Epithelial cell of proximal tubule (primary cell): Measurements from ENCODE around the gene ADGRB2. TPM values are rescaled to one million over a fixed set of nuclear protein-coding genes. Genes with fewer than 3 reads are reported as not detected.
A peak's percentile ranks its signal among the peaks of the same experiment; 100 is the strongest.

Source experiments
- DNase-seq: peaks from one replicate; pipeline ENCODE4 v3.0.0-alpha.2; 2011; ENCODE audit warnings: low read depth
- H3K4me3 ChIP-seq: 2 replicates; pipeline ENCODE4 v1.5.1; 2011; ENCODE audit warnings: low read depth, mild to moderate bottlenecking, low read length
- CTCF ChIP-seq: conservative IDR thresholded peaks from 2 replicates; pipeline ENCODE4 v1.5.1; 2012; ENCODE audit warnings: low read depth, mild to moderate bottlenecking, low read length
- total RNA-seq: library from RNA; depleted of rRNA; stranded (reverse); fragments of >200 nt; gene quantifications from 2 replicates; pipeline ENCODE4 v1.2.3, GENCODE V29; 2015

Gene ADGRB2
- total RNA-seq, 1 donor from 2014 or later = 1.2 TPM

- no peak overlapping the region for H3K4me3 ChIP-seq
- no peak for TF ChIP-seq CTCF
- no peak for DNase-seq
Measured at GRCh38 chr1:31790140-31790539, 26.0 kb upstream of the ADGRB2 start.

DNA sequence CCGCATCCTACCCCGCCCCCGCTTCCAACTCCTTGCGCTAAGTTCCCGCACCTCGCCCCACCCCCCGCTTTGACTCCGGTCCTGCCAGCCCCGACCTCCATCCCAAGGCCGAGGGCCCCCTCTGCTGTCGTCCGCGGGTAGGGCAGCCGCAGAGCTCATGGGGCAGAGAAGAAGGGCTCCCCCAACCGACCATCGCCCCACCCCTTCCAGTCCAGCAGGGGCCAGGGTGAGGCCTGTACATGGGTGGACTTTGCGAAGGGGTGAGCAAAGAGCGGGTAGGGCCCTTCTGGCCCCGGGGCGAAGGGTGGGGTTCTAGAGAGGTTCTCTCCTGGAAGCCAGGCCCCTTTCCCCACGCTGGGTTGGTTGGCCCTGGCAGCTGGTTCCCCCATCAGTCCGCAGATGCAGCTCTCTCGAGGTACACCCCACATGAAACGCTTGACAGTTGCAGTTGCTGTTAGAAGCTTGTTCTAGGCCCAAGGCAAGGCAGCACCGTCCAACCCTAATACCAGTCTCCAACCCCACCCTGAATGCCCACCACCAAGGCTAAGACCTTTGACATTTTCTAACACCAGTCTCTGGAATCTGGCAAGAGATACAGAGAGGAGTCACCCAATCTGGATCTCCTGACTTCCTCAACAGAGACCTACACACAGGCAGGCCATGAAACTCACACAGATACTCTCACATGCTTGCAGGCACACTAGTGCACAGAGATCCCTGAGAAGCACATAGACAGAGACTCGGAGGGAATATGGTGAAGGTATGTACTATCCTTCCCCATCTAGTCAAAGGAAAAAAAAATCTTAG, 25.3 kb upstream of the ADGRB2 start:
- TF ChIP-seq CTCF = peak; percentile 86
- no peak for DNase-seq
- H3K4me3 ChIP-seq = peak overlapping the region; percentile 59

DNA sequence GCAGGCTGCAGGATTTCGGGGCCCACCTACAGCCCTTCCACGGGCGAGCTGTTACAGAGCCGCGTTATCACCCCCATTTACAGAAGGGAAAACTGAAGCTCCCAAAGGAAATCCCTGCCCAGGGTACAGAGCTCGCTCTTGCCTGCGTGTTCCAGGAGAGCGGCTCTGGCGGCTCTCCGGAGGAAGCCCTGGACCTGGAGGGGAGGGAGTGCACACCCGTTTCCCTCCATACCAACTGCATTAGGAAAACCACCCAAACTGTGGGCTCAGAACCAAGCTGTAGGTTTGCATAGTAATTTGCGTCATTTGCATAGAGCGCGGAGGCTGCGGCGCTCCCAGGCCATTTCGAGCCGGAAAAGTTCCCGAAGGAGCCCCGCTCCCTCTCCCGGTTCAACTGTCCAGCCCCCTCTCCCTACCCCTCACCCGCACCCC, 24.7 kb upstream of the ADGRB2 start:
- DNase-seq = no peak
- no peak for TF ChIP-seq CTCF
- H3K4me3 ChIP-seq = peak overlapping the region; percentile 59

- H3K4me3 ChIP-seq = peak overlapping the region; percentile 59
- no peak for DNase-seq
- TF ChIP-seq CTCF = no peak
Measured at GRCh38 chr1:31788138-31788824, 24.1 kb upstream of the ADGRB2 start.

DNA sequence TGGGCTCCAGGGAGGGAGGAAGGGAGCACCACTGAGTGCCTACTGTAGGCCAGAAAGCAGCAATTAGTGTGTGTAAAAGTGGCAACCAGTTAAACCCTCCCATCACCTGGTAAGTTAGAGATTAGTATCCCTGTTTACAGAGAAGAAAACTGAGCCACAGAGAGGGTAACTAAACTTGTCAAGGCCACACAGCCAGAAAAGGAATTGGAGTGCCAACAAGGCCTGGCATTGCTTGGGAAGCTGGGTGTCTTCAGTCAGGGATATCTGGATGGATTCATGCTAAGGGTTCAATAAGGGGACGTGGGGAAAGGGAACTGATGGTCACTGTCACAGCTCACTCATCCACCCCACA, 23.6 kb upstream of the ADGRB2 start:
- H3K4me3 ChIP-seq = no peak overlapping the region
- no peak for TF ChIP-seq CTCF
- no peak for DNase-seq

GRCh38 chr1:31787261-31787660, 23.1 kb upstream of the ADGRB2 start:
- no peak for TF ChIP-seq CTCF
- DNase-seq = no peak
- no peak overlapping the region for H3K4me3 ChIP-seq
